Esophagus squamous epithelium (tissue), 4 donors: ENCODE results near the gene ANO2.

Experiments used
- POLR2A ChIP-seq, 4 donors: fragments of 450-650 bp; IDR thresholded peaks; one replicate each; pipeline ENCODE4 v1.6.1; 2017; ENCODE audit warnings: antibody characterized with exemption in 4 of 4, mild to moderate bottlenecking in 4 of 4, moderate library complexity in 3 of 4
- TF ChIP-seq, protein P1 (sequence below), 6 experiments: fragments of 450-650 bp in 4 of 6; fragments of 200-600 bp in 2 of 6; sonication (generic) in 2 of 6; IDR thresholded peaks; one replicate each; pipeline ENCODE4 v1.5.1; 2016 to 2019; ENCODE audit warnings: antibody characterized with exemption in 6 of 6, mild to moderate bottlenecking in 4 of 6, moderate library complexity in 4 of 6

DNA sequence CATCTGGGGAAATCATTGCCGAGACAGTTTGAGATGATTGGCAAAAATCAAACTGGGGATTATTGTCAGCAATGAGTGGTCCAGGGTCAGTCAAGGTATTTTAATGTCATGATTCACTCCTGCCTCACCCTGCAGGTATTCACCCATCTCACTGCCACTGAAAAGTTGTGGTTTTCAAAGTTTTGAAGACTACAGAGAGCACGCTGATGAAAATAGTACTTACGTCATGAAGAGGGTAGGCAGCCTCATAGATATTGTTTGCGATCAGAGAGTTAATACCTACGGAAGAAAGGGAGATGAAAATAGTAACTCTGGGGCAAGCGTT, 138.0 kb downstream of the ANO2 start:
- TF ChIP-seq, protein P1, sequence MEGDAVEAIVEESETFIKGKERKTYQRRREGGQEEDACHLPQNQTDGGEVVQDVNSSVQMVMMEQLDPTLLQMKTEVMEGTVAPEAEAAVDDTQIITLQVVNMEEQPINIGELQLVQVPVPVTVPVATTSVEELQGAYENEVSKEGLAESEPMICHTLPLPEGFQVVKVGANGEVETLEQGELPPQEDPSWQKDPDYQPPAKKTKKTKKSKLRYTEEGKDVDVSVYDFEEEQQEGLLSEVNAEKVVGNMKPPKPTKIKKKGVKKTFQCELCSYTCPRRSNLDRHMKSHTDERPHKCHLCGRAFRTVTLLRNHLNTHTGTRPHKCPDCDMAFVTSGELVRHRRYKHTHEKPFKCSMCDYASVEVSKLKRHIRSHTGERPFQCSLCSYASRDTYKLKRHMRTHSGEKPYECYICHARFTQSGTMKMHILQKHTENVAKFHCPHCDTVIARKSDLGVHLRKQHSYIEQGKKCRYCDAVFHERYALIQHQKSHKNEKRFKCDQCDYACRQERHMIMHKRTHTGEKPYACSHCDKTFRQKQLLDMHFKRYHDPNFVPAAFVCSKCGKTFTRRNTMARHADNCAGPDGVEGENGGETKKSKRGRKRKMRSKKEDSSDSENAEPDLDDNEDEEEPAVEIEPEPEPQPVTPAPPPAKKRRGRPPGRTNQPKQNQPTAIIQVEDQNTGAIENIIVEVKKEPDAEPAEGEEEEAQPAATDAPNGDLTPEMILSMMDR (IDR thresholded peaks at IDR 0.05), result no peak
- TF ChIP-seq POLR2A (IDR thresholded peaks at IDR 0.05), result no peak
